IMR-90 (cell line): ENCODE results near the gene PITPNM2. TPM values are rescaled to one million over a fixed set of nuclear protein-coding genes. Genes with fewer than 3 reads are reported as not detected.
A peak's percentile ranks its signal among the peaks of the same experiment; 100 is the strongest.

Experiments used
- ATAC-seq: fragments of 200-7000 bp; cut with Tn5 transposase; 2 replicates; pipeline ENCODE4 v1.9.1; 2020; ENCODE audit warnings: low read depth, mild to moderate bottlenecking, moderate library complexity
- BruUV-seq: library from RNA; stranded (reverse); fragments of 400-500 nt; replicated peaks from 2 replicates; lab custom pipeline; 2021; lab: Mats Ljungman, UMichigan
- CTCF ChIA-PET: fragments of 300-600 bp; formaldehyde crosslinking; extraction: SDS; loops from one replicate; lab custom pipeline; 2021; ENCODE audit warnings: antibody characterized with exemption; lab: Yijun Ruan, JAX
- POLR2A ChIA-PET: fragments of 300-600 bp; sonication (Branson Sonifier 250); formaldehyde crosslinking; loops from one replicate; lab custom pipeline; 2022; ENCODE audit warnings: antibody characterized with exemption; ENCODE audit not compliant: unreplicated experiment; lab: Charles Lee
- DNase-seq: peaks from one replicate; pipeline ENCODE4 v3.0.0; 2013
- H2AFZ ChIP-seq: replicated peaks from 2 replicates; pipeline ENCODE3; 2013; ENCODE audit warnings: low read length, mild to moderate bottlenecking; ENCODE audit not compliant: poor library complexity
- H2AK5ac ChIP-seq: 2 replicates; pipeline ENCODE4 v1.6.1; 2013; ENCODE audit warnings: low read depth, low read length, inconsistent platforms
- H2AK9ac ChIP-seq: replicated peaks from 2 replicates; pipeline ENCODE3; 2013; ENCODE audit warnings: mild to moderate bottlenecking, low read depth, low read length, moderate library complexity; ENCODE audit not compliant: poor library complexity
- H2BK120ac ChIP-seq: 2 replicates; pipeline ENCODE4 v1.6.1; 2013; ENCODE audit warnings: low read depth, low read length, inconsistent platforms
- H2BK15ac ChIP-seq: 3 replicates; pipeline ENCODE4 v1.6.1; 2013; ENCODE audit warnings: low read depth, low read length, inconsistent platforms
- H2BK20ac ChIP-seq: 2 replicates; pipeline ENCODE4 v1.6.1; 2013; ENCODE audit warnings: low read depth, mild to moderate bottlenecking, inconsistent platforms, low read length, moderate library complexity
- H2BK5ac ChIP-seq: 2 replicates; pipeline ENCODE4 v1.6.1; 2013; ENCODE audit warnings: mild to moderate bottlenecking, low read depth, low read length, inconsistent platforms; ENCODE audit not compliant: poor library complexity, severe bottlenecking
- H3K14ac ChIP-seq: replicated peaks from 2 replicates; pipeline ENCODE4 v1.6.1; 2013; ENCODE audit warnings: low read depth, low read length, inconsistent platforms
- H3K18ac ChIP-seq: 2 replicates; pipeline ENCODE4 v1.6.1; 2013; ENCODE audit warnings: low read depth, low read length, control low read depth
- H3K23ac ChIP-seq: 2 replicates; pipeline ENCODE4 v1.6.1; 2013; ENCODE audit warnings: low read depth, low read length, inconsistent platforms
- H3K27ac ChIP-seq: 2 replicates; pipeline ENCODE4 v1.5.1; 2013; ENCODE audit warnings: mild to moderate bottlenecking, control low read depth, low read length; ENCODE audit not compliant: insufficient read depth
- H3K27me3 ChIP-seq: 2 replicates; pipeline ENCODE4 v1.6.1; 2013; ENCODE audit warnings: low read length; ENCODE audit not compliant: control insufficient read depth, insufficient read depth
- H3K36me3 ChIP-seq: 2 replicates; pipeline ENCODE4 v1.6.1; 2013; ENCODE audit warnings: low read length, mixed read lengths; ENCODE audit not compliant: control insufficient read depth, insufficient read depth
- H3K4ac ChIP-seq: 2 replicates; pipeline ENCODE4 v1.6.1; 2013; ENCODE audit warnings: low read depth, low read length, inconsistent platforms
- H3K4me1 ChIP-seq: 2 replicates; pipeline ENCODE4 v1.6.1; 2013; ENCODE audit warnings: low read length, mixed read lengths; ENCODE audit not compliant: control insufficient read depth, insufficient read depth
- H3K4me2 ChIP-seq: 2 replicates; pipeline ENCODE4 v1.6.1; 2013; ENCODE audit warnings: low read depth, mild to moderate bottlenecking, control low read depth, low read length, moderate library complexity
- H3K4me3 ChIP-seq: 2 replicates; pipeline ENCODE4 v1.5.1; 2013; ENCODE audit warnings: low read depth, mild to moderate bottlenecking, control low read depth, low read length, moderate library complexity; ENCODE audit not compliant: insufficient read depth
- H3K56ac ChIP-seq: 2 replicates; pipeline ENCODE4 v1.6.1; 2013; ENCODE audit warnings: low read length, inconsistent platforms; ENCODE audit not compliant: insufficient read depth; ENCODE audit errors: extremely low read depth
- H3K79me1 ChIP-seq, 2 experiments: 2 replicates each; pipeline ENCODE4 v1.6.1; 2013; ENCODE audit warnings: low read length in 2 of 2, inconsistent platforms in 1 of 2, low read depth in 1 of 2
- H3K9ac ChIP-seq: 2 replicates; pipeline ENCODE4 v1.6.1; 2013; ENCODE audit warnings: low read depth, low read length, control low read depth
- H3K9me1 ChIP-seq: 2 replicates; pipeline ENCODE4 v1.6.1; 2013; ENCODE audit warnings: low read length, inconsistent platforms; ENCODE audit not compliant: insufficient read depth
- H3K9me3 ChIP-seq: 2 replicates; pipeline ENCODE4 v1.6.1; 2013; ENCODE audit warnings: low read length; ENCODE audit not compliant: control insufficient read depth, insufficient read depth
- H4K20me1 ChIP-seq: 2 replicates; pipeline ENCODE4 v1.6.1; 2013; ENCODE audit warnings: low read length, inconsistent platforms; ENCODE audit not compliant: insufficient read depth
- H4K5ac ChIP-seq: 2 replicates; pipeline ENCODE4 v1.6.1; 2013; ENCODE audit warnings: mild to moderate bottlenecking, low read depth, low read length, control low read depth
- H4K8ac ChIP-seq, 2 experiments: 2 replicates each; pipeline ENCODE4 v1.6.1; 2013; ENCODE audit warnings: low read depth in 2 of 2, low read length in 2 of 2, control low read depth in 1 of 2, inconsistent platforms in 1 of 2
- H4K91ac ChIP-seq: 2 replicates; pipeline ENCODE4 v1.6.1; 2013; ENCODE audit warnings: low read depth, low read length, inconsistent platforms; ENCODE audit not compliant: insufficient read depth
- BHLHE40 ChIP-seq: fragments of 150-350 bp; IDR thresholded peaks from 2 replicates; pipeline ENCODE4 v1.6.1; 2016; ENCODE audit warnings: mild to moderate bottlenecking, low read depth, low read length
- CEBPB ChIP-seq: IDR thresholded peaks from 2 replicates; pipeline ENCODE4 v1.6.1; 2012; ENCODE audit warnings: low read depth, low read length, improper control_type of control experiment
- CHD1 ChIP-seq: IDR thresholded peaks from 2 replicates; pipeline ENCODE4 v1.6.1; 2012; ENCODE audit warnings: low read depth, low read length, improper control_type of control experiment
- CTCF ChIP-seq: conservative IDR thresholded peaks from 2 replicates; pipeline ENCODE4 v1.5.1; 2012; ENCODE audit warnings: mild to moderate bottlenecking, low read depth, low read length, improper control_type of control experiment
- ELK1 ChIP-seq: fragments of 150-350 bp; IDR thresholded peaks from 2 replicates; pipeline ENCODE4 v1.6.1; 2016; ENCODE audit warnings: low read depth, mild to moderate bottlenecking, low read length, moderate library complexity, borderline replicate concordance
- FOS ChIP-seq: fragments of 150-350 bp; IDR thresholded peaks from 2 replicates; pipeline ENCODE4 v1.6.1; 2016; ENCODE audit warnings: low read depth, low read length
- MAFK ChIP-seq: IDR thresholded peaks from 2 replicates; pipeline ENCODE4 v1.6.1; 2012; ENCODE audit warnings: low read depth, low read length, improper control_type of control experiment
- MAZ ChIP-seq: IDR thresholded peaks from 2 replicates; pipeline ENCODE4 v1.6.1; 2012; ENCODE audit warnings: low read depth, mild to moderate bottlenecking, low read length, improper control_type of control experiment, moderate library complexity, borderline replicate concordance
- MXI1 ChIP-seq: IDR thresholded peaks from 2 replicates; pipeline ENCODE4 v1.6.1; 2012; ENCODE audit warnings: low read depth, mild to moderate bottlenecking, low read length, moderate library complexity, borderline replicate concordance
- NFE2L2 ChIP-seq: fragments of 150-350 bp; IDR thresholded peaks from 2 replicates; pipeline ENCODE4 v1.6.1; 2016; ENCODE audit warnings: low read depth, mild to moderate bottlenecking, low read length
- POLR2A ChIP-seq: IDR thresholded peaks from 2 replicates; pipeline ENCODE4 v1.6.1; 2012; ENCODE audit warnings: mild to moderate bottlenecking, low read depth, low read length
- RCOR1 ChIP-seq: IDR thresholded peaks from 2 replicates; pipeline ENCODE4 v1.6.1; 2012; ENCODE audit warnings: mild to moderate bottlenecking, low read length, improper control_type of control experiment; ENCODE audit not compliant: insufficient replicate concordance
- RFX5 ChIP-seq: IDR thresholded peaks from 2 replicates; pipeline ENCODE4 v1.8.0; 2012; ENCODE audit warnings: low read depth, mild to moderate bottlenecking, low read length, moderate library complexity
- SMC3 ChIP-seq: fragments of 150-350 bp; IDR thresholded peaks from 2 replicates; pipeline ENCODE4 v1.6.1; 2016; ENCODE audit warnings: low read depth, mild to moderate bottlenecking, antibody characterized with exemption, low read length, moderate library complexity
- WGBS, 2 experiments: methylation state at CpG; one replicate each; pipeline versions ENCODE4 v1.1.5 to v1.1.7; 2013; ENCODE audit warnings: missing lambda C conversion rate in 2 of 2; ENCODE audit not compliant: insufficient read length in 1 of 2; ENCODE audit errors: extremely low coverage in 2 of 2; 5-methylcytosine and 5-hydroxymethylcytosine counted together
- dilution Hi-C: fragments of 300-500 bp; cut with HindIII; formaldehyde crosslinking; loops from one replicate; pipeline ENCODE4 v1.14.3; 2018; ENCODE audit warnings: low sequenced_read_pairs; ENCODE audit not compliant: unreplicated experiment
- in situ Hi-C: fragments of 300-500 bp; cut with MboI; formaldehyde crosslinking; loops from 3 replicates; pipeline ENCODE4 v1.14.3; 2019; ENCODE audit warnings: low sequenced_read_pairs, inconsistent platforms, mixed read lengths
- intact Hi-C: fragments of 100-400 bp; cut with micrococcal nuclease; formaldehyde crosslinking; loops from 2 replicates; pipeline ENCODE4 v1.10.0; 2022
- polyA plus RNA-seq, 3 experiments: library from polyadenylated mRNA; depleted of rRNA; stranded (reverse); fragments of >200 nt; gene quantifications; 2 replicates each; pipeline ENCODE4 v1.2.3, GENCODE V29; 2012; ENCODE audit warnings: low replicate concordance in 1 of 3
- total RNA-seq: library from RNA; depleted of rRNA; stranded (reverse); fragments of >200 nt; gene quantifications from 2 replicates; pipeline ENCODE4 v1.2.3, GENCODE V29; 2012

The PITPNM2 gene
- total and polyA plus RNA-seq, 2 of the 4 experiments (the other 2 are of a cell fraction) = 1.6 to 3.0 TPM

- TF ChIP-seq MAZ (peak; percentile 32; the same call in 1 of the 2 replicates), BHLHE40 (peak; percentile 85), POLR2A (no peak), RFX5 (no peak), RCOR1 (no peak)
Observed at GRCh38 chr12:123150744-123151456, at the start of gene PITPNM2 (continued).

GRCh38 chr12:123200414-123200813 is 49.5 kb upstream of the PITPNM2 start:
- Histone ChIP-seq H2BK5ac (no peak overlapping the region), H3K4me1 (no peaks in the 10 kb centered on the region), H3K4ac (no peak overlapping the region), H2BK120ac (no peak overlapping the region), H3K23ac (no peak overlapping the region), H2BK15ac (no peak overlapping the region), H3K9me1 (no peaks in the 10 kb centered on the region), H4K20me1 (no peaks in the 10 kb centered on the region), H3K27ac (no peak overlapping the region), H2BK20ac (no peak overlapping the region), H3K56ac (no peak overlapping the region), H3K14ac (no peak overlapping the region), H3K9ac (no peak overlapping the region), H3K18ac (no peak overlapping the region), H2AFZ (no peak overlapping the region), H3K79me1 (no peaks in the 10 kb centered on the region; a peak in 1 of 4 replicates), H4K5ac (no peak overlapping the region), H2AK9ac (no peak overlapping the region), H4K91ac (no peak overlapping the region), H3K4me3 (no peak overlapping the region), H3K9me3 (no peaks in the 10 kb centered on the region), H3K4me2 (no peak overlapping the region), H3K27me3 (no peaks in the 10 kb centered on the region), H3K36me3 (peaks cover 22% of the 10 kb centered on the region), H4K8ac (no peak overlapping the region), H2AK5ac (no peak overlapping the region)
- no CpG with 5 or more reads among the region's 7 CpGs for WGBS, 2 experiments
- dilution Hi-C loops = no loop called here
- in situ Hi-C loops = no loop called here
- DNase-seq (no peak), ATAC-seq (no peak)
- intact Hi-C loops = no loop called here
- ChIA-PET CTCF (no interaction called here), POLR2A (no interaction called here)
- BruUV-seq = no TSS peak
- TF ChIP-seq CHD1 = no peak
- no peak for TF ChIP-seq MXI1
- TF ChIP-seq CTCF = no peak
- TF ChIP-seq SMC3 = no peak
- no peak for TF ChIP-seq MAFK
- TF ChIP-seq POLR2A = no peak
- no peak for TF ChIP-seq CEBPB
- no peak for TF ChIP-seq NFE2L2
- TF ChIP-seq RFX5 = no peak
- no peak for TF ChIP-seq ELK1
- TF ChIP-seq FOS = no peak
- TF ChIP-seq RCOR1 = no peak
- TF ChIP-seq MAZ = no peak
